CD4-positive, alpha-beta T cell treated with Interleukin-21 for 1 hour (primary cell): ENCODE measurements around the gene EIF3L.
A peak's percentile ranks its signal among the peaks of the same experiment; 100 is the strongest.

Source experiments
- DNase-seq: peaks from one replicate; pipeline ENCODE4 v3.0.0-alpha.2; 2020

The EIF3L gene

GRCh38 chr22:37855462-37855861 is 6.2 kb downstream of the EIF3L start:
- DNase-seq = no peak

DNA sequence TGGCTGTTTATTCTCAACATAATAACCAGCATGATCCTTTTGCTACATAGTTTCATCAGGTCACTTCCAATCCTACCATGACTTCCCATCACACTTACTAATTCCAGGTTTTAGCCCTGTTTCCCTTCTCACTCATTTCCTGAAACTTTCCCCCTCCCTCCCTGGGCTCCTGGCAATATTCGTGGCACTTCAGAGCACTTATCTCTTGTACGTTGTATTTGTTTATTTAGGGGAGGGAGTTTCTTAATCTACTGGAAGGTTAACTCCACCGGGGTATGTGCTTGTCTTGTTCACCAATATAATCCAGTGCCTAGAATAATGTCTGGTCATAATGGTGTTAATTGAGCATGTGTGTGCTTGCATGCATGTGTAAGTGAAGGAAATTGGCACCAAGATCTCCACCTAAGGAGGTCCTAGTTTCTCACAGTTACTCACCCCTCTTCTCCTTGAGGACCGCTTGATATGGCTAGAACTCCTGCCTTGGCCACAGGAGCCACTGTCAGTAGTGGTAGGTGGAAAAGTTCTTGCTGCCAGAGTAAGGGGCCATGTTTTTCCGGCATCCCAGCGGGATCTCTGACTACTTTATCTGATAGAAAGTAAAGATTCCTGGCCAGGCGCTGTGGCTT is 11.7 kb downstream of the EIF3L start:
- no peak for DNase-seq

- DNase-seq = no peak
These were observed 13.5 kb downstream of the EIF3L start for GRCh38 chr22:37862570-37863325.

DNA sequence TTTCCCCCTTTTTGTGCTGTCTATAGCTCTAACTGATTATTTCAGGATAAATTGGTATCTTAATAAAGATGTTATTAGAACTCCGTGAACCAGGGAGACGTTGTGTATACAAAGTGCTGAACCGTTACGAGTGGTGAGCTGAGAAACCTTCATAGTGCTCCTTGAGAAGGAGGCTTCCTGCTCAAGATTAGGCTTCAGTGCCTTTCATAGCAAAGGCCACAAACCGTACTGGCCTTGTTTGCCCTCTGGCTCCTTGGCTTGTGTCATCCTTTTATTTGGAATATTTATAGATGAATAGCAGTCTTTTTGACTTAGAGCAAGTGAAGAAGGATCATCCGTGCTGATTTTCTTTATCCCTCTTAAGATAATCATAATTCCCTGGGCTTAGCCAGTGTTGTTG is 16.3 kb downstream of the EIF3L start:
- DNase-seq = no peak

DNA sequence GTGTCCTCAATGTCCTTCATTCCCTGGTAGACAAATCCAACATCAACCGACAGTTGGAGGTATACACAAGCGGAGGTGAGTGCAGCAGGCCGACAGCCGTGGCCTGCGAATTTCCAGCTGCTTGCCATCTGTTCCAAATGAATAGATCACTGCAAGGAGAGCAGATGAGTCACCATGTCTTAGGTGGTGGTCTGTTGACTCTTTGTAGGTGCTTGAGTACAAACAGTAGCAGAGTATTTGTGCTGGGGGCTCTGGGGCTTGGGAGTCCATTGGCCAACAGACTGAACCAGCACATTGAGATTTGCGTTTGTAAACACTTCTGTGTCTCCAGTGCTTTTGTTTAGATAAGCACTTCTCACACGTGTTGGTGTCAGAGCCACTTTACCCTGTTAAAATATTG is 21.1 kb downstream of the EIF3L start:
- no peak for DNase-seq

- no peak for DNase-seq
These were observed 31.6 kb downstream of the EIF3L start for GRCh38 chr22:37880668-37881440.

GRCh38 chr22:37884420-37884819 is 35.2 kb downstream of the EIF3L start:
- no peak for DNase-seq

DNA sequence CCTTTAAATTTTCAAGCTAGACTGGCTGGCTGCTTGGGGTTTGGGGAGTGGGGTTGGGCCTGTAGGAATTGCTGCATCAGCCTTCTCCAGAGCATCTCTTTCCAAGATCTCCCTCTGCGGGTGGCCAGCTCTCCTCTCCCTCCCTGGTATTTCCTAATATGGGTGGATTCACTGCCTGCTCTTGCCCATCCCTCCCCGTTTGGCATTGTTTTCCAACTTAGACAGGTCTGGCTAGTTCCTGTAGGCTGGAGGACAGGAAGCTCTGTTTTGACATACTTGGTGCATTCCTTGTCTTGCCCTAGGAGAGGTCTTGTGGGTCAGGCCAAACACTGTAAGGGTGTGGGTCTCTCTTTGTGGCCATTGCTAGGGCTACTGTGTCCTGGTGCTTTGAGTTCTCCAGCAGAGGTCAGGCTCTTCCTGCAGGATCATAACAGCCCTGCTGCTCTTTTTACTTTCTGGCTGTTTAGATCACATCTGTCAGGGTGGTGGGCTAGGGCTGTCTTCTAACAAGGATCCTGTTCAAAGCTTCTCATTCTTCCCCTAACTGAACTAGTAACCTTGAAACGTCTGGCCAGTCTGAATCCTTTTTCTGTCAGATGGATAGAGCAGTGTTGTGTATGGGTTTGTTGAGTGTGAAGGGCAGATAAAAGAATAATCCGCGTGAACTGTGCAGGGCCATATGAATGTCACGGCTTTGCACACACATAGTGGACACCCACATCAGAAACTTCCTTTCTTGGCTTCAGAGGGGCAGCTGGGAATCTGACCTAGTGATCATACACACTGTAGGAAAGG is 38.6 kb downstream of the EIF3L start:
- DNase-seq = no peak

GRCh38 chr22:37891926-37892325 is 42.7 kb downstream of the EIF3L start:
- no peak for DNase-seq

- no peak for DNase-seq
These were observed 43.5 kb downstream of the EIF3L start for GRCh38 chr22:37892566-37893335.

DNA sequence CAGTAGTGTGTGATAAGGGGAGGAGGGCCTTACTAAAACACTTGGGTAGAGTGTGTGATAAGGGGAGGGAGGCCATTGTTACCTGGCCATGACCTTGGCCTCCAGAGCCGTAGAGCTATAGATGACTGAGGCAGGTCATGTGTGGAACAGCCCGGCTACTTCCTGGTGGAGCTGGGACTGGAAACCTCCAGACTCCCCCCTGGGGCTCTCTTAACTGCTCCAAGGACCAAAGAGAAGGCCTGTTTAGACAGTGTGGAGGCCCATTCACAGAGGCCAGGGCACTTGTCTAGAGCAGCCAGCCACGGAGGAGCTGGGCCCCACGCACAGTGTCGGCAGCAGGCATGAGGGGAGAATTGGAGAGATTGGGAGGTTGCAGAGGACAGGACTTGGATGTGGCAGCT is 44.4 kb downstream of the EIF3L start:
- no peak for DNase-seq

DNA sequence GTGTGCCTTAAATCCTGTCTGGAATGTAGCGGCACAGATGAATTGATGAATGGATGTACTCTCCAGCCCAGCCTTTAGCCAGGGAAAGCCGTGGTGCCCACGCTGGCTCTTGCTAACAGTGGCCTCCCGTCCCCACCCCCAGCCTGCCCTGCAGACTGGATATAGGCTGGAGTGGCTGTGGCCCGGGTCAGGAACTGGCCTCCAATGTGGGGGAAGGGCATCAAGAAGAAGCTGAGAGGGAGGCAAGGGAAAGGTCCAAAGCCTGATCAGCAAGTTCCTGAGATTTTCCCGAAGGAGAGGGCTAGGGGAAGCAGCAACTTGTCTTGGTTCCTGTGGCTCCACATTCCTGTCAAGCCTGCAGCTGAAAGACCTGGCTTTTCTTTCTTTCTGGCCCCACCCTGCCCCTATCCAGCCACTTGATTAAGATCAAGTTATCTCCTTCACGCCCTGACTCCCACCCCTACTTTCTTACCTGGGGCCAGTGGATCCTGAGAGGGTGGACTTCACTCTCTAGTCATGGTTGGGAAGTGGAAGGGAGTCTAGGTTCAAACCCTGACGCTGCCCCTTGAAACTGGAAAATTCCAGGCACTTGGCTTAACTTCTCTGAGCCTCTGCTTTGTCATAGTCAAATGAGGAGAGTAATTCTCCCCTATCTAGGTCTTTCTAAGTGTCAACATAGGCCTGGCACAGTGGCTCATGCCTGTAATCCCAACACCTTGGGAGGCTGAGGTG is 45.9 kb downstream of the EIF3L start:
- no peak for DNase-seq

- peak; percentile 62 for DNase-seq
These were observed 47.0 kb downstream of the EIF3L start for GRCh38 chr22:37896181-37896592.

DNA sequence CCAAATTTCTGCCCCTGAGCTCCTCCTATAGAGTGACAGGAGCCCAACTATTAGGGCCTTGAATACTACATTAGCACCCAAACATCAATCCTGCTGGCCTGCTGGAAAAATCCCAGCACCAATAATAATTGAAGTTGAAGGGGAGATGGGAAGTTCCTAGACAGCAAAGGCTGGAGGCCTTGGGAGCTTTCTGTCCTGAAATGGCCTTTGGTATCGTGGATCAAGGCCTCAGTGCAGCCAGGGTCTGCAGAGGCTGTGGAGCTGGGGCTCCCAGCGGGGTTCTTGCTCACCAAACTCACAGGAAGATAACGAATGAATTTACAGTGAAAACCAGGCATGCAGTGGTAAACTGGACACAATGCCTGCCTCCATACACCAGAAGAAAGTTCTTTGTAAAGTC is 47.7 kb downstream of the EIF3L start:
- DNase-seq = no peak

DNA sequence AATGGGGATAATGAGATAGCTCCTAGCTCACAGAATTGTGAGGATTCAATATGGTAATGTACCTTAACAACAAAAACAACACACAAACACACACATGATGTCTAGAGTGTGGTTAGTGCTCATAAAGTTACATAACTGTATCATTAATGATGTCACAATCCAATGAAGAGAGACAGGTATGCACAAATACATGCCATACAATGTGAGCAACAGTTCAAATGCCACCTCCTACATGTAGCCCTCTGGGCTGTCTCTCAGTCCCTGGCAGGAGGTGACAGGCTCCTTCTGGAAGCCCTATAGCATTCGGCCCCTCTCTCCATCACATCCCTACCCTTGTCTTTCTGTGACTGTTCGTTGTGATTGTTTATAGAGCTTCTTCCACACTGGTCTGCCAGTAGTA is 48.6 kb downstream of the EIF3L start:
- DNase-seq = no peak

DNA sequence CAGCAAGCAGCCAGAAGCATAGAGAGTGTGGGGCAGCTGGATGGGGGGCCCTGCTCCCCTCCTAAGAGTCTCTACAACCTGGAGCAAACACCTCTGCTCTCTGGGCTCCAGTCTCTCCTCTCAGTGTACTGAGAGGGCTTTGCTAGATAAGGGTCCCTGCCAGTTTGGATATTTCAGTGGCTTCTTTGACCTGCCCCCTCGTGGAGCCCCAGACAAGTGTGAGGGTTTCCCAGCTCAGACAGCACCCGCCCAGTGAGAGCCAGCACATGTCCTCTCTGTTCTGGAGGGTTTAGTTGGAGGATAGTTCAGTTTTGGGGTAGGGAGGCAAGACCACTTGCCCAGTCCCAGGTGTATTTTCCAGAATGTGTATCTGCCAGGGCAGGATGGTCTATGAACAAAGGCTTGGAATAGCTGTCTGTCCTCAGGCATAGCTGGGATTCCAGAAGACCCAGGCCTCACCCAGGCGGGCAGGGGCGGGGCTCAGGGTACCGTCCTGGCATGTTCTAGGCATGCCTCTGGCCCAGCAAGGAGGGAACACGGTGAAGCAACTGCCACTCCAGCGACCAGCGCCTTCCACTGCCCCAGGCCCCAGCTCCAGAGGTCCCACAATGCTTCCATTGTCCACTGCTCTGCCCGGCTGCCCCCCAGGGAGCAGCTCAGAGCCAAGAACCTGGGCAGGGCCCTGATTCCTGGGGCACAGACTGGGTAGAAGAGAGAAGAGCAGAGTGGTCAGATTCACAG is 49.4 kb downstream of the EIF3L start:
- no peak for DNase-seq

DNA sequence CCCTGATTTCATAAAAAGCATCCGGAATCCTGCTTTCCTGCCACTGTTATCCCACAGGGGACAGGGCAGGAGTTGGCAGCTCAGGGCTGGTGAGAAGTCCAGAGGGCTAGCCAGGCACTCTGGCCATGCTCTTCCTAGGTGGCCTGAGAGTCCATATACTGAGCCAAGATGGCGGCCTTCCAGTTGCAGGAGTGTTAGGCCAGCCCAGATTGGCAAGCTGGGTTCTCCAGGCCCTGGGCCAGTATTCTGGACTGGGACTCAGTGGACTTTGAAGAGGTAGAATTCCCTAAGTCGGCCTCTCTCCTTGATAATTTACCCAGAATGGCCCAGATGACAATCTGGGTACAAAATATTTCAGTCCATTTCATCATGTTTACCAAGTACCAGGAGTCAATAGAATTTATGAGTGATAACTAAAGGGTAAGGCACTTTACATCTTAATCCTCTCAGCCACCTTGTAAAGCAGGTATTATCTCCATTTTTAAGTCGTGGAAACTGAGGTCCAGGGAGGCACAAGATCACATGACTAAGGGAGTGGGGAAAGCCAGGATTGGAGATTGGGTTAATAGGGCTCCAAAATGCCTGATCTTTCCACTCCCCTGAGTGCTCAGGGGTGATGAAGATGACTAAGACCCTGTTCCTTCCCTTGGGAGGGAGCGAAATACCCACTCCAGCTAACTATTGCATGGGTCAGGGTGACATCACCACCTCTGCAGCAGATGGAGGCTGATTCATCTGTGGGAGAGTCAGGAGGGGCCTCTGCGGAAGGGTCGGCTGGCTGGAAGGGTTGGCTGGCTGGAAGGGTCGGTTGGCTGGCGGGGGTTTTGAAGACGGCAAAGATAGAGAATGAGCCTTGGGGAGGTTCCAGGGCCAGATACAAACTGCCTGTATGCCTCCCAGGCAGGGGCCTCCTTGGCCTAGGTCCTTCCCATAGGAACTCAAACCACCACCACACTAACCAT is 55.6 kb downstream of the EIF3L start:
- no peak for DNase-seq

DNA sequence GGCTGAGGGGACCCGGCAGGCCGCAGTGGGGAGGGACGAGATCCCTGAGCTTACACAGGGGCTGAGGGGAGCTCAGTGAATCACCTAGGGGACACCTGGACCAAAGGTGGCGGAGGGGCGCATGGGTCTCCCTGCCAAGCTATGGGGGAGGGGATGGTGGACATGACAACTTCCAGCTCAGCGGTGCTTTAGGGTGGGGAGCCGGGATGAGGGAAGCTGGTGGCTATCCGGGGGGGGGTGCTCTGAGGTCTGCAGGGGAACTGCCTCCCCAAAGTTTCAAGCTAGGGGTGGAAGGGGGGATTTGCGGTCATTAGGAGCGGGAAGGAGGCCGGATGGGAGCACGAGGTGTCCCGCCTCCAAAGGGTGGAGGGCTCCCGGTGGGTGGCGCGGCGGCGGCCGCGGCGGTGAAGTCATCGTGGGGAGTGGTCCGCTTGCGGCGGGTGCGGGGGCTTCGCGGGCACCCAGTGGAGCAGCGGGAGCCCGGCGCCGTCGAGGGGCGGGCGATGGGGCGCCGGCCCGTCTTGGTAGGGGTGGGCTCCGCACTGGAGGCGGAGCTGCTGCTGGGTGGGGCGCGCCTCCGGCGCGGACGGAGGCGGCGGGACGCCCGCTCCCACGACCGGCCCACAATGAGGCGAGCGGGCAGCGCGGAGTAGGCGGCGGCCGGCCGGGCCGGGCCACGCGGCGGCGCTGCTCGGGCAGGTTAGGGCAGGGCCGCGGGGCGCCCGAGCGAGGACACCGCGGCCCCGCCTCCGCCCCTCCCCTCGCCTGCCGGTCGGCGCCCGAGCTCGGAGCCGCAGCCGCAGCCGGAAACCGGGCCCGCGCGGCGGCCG is 56.5 kb downstream of the EIF3L start, which contains the start of gene MICALL1:
Gene MICALL1, plus strand, starts transcription at position 764 of the 830 bp plus-strand sequence. CDS start 126 bp downstream, outside the sequence.
- DNase-seq = peak; percentile 69
